Measurements from ENCODE around the gene GTPBP1. TPM values are rescaled to one million over a fixed set of nuclear protein-coding genes. Genes with fewer than 3 reads are reported as not detected.

GTPBP1 gene
- total and polyA plus RNA-seq, 2 donors (not counting 1 experiment from before 2014, with no cell fraction given) = 77.8 to 174 TPM

DNA sequence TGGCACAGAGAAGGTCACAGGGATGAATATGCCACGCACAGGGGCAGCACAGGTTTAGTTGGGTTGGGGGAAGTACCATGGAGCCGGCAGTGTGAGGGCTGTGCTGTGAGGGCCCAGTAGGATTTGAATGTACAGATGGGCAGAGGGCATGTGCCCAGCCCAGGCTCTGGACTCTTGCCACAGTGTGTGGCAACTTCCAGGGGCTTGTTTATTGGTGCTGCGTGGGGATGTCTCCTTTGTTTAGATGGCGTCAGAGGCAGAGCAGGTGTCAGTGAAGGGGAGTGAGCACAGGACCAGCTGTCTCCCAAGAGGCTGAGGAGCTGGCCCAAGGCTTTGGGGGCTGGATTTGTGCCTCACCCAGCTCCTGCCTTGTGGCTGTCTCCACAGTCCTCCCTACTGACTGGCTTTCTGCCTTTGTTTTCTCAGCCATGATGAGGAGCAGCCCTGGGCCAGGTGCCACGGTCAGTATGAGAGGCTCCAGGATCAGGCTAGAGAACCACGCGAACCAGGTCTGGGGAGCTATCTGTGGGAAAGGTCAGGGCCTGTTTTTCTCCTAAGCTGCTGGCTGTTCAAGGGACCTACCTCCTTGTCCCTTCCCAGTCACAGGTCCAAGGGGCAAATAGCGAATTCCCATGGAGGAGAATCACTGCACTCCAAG, 28.1 kb downstream of the GTPBP1 start:
- Histone ChIP-seq H3K27ac (ENCODE audit: low read length in 2 of 2) (peak overlapping the region in 1 of 2 donors; percentile 30), H2AFZ (ENCODE audit: insufficient read depth, low read depth, low read length, poor library complexity, severe bottlenecking) (no peak overlapping the region), H3K9ac (ENCODE audit: low read length) (no peak overlapping the region), H4K20me1 (ENCODE audit: control insufficient read depth, insufficient read depth, low read length, poor library complexity, severe bottlenecking) (peaks cover 95% of the 10 kb centered on the region), H3K9me3 (ENCODE audit: control extremely low read depth in 1 of 3, control insufficient read depth in 2 of 3, insufficient read depth in 1 of 3, low read length in 2 of 3) (no peaks in the 10 kb centered on the region), H3K27me3 (replicated peaks in 1 of 4; ENCODE audit: control extremely low read depth in 1 of 4, control insufficient read depth in 3 of 4, insufficient read depth in 4 of 4, low read length in 3 of 4) (no peaks in the 10 kb centered on the region), H3K4me1 (ENCODE audit: control insufficient read depth in 2 of 2, insufficient read depth in 2 of 2, low read length in 2 of 2) (peaks cover 0 to 18% of the 10 kb centered on the region in 2 donors), H3K4me2 (replicated peaks; ENCODE audit: low read depth, low read length, poor library complexity, severe bottlenecking) (no peak overlapping the region), H3K79me2 (ENCODE audit: control insufficient read depth, insufficient read depth, low read length) (peaks cover 4% of the 10 kb centered on the region), H3K4me3 (ENCODE audit: control extremely low read depth in 1 of 5, extremely low read depth in 1 of 5, insufficient read depth in 1 of 5, low read depth in 2 of 5, low read length in 4 of 5) (no peak overlapping the region), H3K36me3 (replicated peaks in 1 of 2; ENCODE audit: control extremely low read depth in 1 of 2, control insufficient read depth in 1 of 2, extremely low read depth in 1 of 2, insufficient read depth in 2 of 2, low read length in 1 of 2) (peaks cover 4 to 89% of the 10 kb centered on the region in 2 experiments)
- peaks cover 33% of the 10 kb centered on the region for H3K4me1 Mint-ChIP-seq
- no peak for TF ChIP-seq EZH2 (IDR thresholded peaks at IDR 0.05; ENCODE audit: borderline replicate concordance, insufficient read depth, low read depth, low read length, poor library complexity, severe bottlenecking)
- TF ChIP-seq, protein P1, sequence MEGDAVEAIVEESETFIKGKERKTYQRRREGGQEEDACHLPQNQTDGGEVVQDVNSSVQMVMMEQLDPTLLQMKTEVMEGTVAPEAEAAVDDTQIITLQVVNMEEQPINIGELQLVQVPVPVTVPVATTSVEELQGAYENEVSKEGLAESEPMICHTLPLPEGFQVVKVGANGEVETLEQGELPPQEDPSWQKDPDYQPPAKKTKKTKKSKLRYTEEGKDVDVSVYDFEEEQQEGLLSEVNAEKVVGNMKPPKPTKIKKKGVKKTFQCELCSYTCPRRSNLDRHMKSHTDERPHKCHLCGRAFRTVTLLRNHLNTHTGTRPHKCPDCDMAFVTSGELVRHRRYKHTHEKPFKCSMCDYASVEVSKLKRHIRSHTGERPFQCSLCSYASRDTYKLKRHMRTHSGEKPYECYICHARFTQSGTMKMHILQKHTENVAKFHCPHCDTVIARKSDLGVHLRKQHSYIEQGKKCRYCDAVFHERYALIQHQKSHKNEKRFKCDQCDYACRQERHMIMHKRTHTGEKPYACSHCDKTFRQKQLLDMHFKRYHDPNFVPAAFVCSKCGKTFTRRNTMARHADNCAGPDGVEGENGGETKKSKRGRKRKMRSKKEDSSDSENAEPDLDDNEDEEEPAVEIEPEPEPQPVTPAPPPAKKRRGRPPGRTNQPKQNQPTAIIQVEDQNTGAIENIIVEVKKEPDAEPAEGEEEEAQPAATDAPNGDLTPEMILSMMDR (IDR thresholded peaks at IDR 0.05) = no peak
- no peak for ATAC-seq (ENCODE audit: low read depth)
- H3K27me3 Mint-ChIP-seq = no peaks in the 10 kb centered on the region
- H3K27ac Mint-ChIP-seq = peak overlapping the region; percentile 78
- H3K4me3 Mint-ChIP-seq = no peak overlapping the region
- POLR2A ChIA-PET = interaction anchor here (0.8 to 3.5 kb wide), 4 partner anchors 13 to 28 kb away, joined by 3 to 15 read pairs (median 4); partner anchors contain the start of gene GTPBP1
- CTCF ChIA-PET = interaction anchor here (0.7 to 8.3 kb wide), 19 partner anchors 8 to 682 kb away, joined by 3 to 81 read pairs (median 6); partner anchors contain the start of genes CBX6, NPTXR and SUN2
- H3K9me3 Mint-ChIP-seq (ENCODE audit: insufficient read depth) = no peaks in the 10 kb centered on the region
- no peak for DNase-seq
- intact Hi-C loops (cut with micrococcal nuclease) = loop anchor here (1.0 kb wide), 1 partner anchor 32 kb away; no protein-coding TSS in a partner anchor
- 85% methylated on average over 7 of the region's 8 CpGs for WGBS (ENCODE audit: insufficient coverage)
